Measurements from ENCODE around the gene TMEM183A.

GRCh38 chr1:203048086-203048485, 40.9 kb downstream of the TMEM183A start:
- TF ChIP-seq CTCF (IDR thresholded peaks at IDR 0.05) = no peak
- no peak for TF ChIP-seq EP300 (IDR thresholded peaks at IDR 0.05)

Measured in ovary (tissue), 3 donors.